SK-N-SH treated with all-trans-retinoic acid at 6 μM for 48 hours (cell line): ENCODE results near the gene TOR1AIP1.

Source experiments
- BACH2 ChIP-seq: fragments of 250-450 bp; sonication (Bioruptor Pico); IDR thresholded peaks from 2 replicates; pipeline ENCODE4 v1.9.0; 2021; ENCODE audit warnings: mild to moderate bottlenecking, borderline replicate concordance
- CSDC2 ChIP-seq: fragments of 250-450 bp; sonication (Bioruptor Pico); IDR thresholded peaks from 2 replicates; pipeline ENCODE4 v1.5.0; 2020; ENCODE audit warnings: mild to moderate bottlenecking, moderate library complexity
- OSR1 ChIP-seq: fragments of 250-450 bp; sonication (Bioruptor Pico); IDR thresholded peaks from 2 replicates; pipeline ENCODE4 v1.8.0; 2022; ENCODE audit warnings: moderate library complexity, mild to moderate bottlenecking, inconsistent platforms
- RARB ChIP-seq: fragments of 250-450 bp; sonication (Bioruptor Pico); IDR thresholded peaks from 2 replicates; pipeline ENCODE4 v1.8.0; 2021; ENCODE audit warnings: mild to moderate bottlenecking, moderate library complexity
- TOX ChIP-seq: fragments of 250-450 bp; sonication (Bioruptor Pico); IDR thresholded peaks from 2 replicates; pipeline ENCODE4 v1.8.0; 2021; ENCODE audit warnings: mild to moderate bottlenecking, moderate library complexity, borderline replicate concordance
- ZNF565 ChIP-seq: fragments of 450-650 bp; formaldehyde crosslinking; conservative IDR thresholded peaks from 2 replicates; pipeline ENCODE4 v1.5.0; 2020; ENCODE audit warnings: low read depth, mild to moderate bottlenecking, moderate library complexity
- ZNF70 ChIP-seq: fragments of 450-650 bp; formaldehyde crosslinking; IDR thresholded peaks from 2 replicates; pipeline ENCODE4 v1.5.0; 2020; ENCODE audit warnings: mild to moderate bottlenecking, moderate library complexity
- TF ChIP-seq, protein P1 (sequence below): fragments of 250-450 bp; sonication (Bioruptor Pico); IDR thresholded peaks from 2 replicates; pipeline ENCODE4 v1.5.1; 2020; ENCODE audit warnings: low read depth, mild to moderate bottlenecking, moderate library complexity
- TF ChIP-seq, protein P2 (sequence below): fragments of 250-450 bp; sonication (Bioruptor Pico); IDR thresholded peaks from 2 replicates; pipeline ENCODE4 v1.8.0; 2020; ENCODE audit warnings: mild to moderate bottlenecking, moderate library complexity, borderline replicate concordance

DNA sequence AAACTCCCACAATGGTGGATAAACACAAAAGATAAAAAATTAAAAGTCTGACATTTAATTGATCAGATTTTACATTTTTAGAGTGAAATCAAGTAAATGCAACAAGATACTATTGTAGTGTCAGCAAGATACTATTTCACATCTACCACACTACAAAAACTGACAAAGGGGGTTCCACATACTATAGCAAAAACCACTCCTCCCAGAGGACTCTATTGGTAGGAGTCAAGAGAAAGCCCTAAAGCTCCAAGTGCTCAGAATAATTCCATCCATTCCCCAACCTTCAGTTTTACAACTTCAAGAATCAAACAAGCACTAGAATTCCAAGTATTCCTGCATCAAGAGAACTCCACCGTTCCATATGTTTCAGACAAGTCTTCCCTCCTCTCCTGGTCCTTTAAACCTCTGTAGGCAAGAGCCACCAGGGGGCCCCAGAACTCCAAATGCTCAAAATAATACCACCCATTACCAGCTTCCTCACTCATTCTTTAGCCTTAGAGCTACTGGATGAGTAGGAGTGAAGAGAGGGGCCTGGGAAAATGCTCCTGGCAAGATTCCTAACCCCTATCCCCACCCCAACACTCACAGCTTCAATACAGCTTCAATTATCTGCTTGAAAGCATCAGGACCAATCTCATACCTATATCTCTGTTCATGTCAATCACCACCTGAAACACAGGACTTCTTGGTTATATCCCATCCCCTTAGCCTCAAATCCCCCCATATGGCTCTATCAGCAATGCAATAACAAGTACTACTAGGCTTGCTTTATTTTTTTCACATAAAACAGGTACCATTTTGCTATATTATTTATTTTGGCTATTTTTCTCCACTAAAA is 14.4 kb upstream of the TOR1AIP1 start:
- no peak for TF ChIP-seq BACH2 (CRISPR knock-in tag)
- TF ChIP-seq RARB = no peak
- TF ChIP-seq OSR1 (CRISPR knock-in tag) = no peak
- TF ChIP-seq, protein P1, sequence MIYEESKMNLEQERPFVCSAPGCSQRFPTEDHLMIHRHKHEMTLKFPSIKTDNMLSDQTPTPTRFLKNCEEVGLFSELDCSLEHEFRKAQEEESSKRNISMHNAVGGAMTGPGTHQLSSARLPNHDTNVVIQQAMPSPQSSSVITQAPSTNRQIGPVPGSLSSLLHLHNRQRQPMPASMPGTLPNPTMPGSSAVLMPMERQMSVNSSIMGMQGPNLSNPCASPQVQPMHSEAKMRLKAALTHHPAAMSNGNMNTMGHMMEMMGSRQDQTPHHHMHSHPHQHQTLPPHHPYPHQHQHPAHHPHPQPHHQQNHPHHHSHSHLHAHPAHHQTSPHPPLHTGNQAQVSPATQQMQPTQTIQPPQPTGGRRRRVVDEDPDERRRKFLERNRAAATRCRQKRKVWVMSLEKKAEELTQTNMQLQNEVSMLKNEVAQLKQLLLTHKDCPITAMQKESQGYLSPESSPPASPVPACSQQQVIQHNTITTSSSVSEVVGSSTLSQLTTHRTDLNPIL = no peak
- no peak for TF ChIP-seq TOX (CRISPR knock-in tag)
- TF ChIP-seq ZNF70 = no peak
- TF ChIP-seq, protein P2, sequence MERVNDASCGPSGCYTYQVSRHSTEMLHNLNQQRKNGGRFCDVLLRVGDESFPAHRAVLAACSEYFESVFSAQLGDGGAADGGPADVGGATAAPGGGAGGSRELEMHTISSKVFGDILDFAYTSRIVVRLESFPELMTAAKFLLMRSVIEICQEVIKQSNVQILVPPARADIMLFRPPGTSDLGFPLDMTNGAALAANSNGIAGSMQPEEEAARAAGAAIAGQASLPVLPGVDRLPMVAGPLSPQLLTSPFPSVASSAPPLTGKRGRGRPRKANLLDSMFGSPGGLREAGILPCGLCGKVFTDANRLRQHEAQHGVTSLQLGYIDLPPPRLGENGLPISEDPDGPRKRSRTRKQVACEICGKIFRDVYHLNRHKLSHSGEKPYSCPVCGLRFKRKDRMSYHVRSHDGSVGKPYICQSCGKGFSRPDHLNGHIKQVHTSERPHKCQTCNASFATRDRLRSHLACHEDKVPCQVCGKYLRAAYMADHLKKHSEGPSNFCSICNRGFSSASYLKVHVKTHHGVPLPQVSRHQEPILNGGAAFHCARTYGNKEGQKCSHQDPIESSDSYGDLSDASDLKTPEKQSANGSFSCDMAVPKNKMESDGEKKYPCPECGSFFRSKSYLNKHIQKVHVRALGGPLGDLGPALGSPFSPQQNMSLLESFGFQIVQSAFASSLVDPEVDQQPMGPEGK (CRISPR knock-in tag) = no peak
- no peak for TF ChIP-seq CSDC2 (CRISPR knock-in tag)
- no peak for TF ChIP-seq ZNF565 (CRISPR knock-in tag)
